ENCODE data around the gene GARIN1A.

The GARIN1A gene

DNA sequence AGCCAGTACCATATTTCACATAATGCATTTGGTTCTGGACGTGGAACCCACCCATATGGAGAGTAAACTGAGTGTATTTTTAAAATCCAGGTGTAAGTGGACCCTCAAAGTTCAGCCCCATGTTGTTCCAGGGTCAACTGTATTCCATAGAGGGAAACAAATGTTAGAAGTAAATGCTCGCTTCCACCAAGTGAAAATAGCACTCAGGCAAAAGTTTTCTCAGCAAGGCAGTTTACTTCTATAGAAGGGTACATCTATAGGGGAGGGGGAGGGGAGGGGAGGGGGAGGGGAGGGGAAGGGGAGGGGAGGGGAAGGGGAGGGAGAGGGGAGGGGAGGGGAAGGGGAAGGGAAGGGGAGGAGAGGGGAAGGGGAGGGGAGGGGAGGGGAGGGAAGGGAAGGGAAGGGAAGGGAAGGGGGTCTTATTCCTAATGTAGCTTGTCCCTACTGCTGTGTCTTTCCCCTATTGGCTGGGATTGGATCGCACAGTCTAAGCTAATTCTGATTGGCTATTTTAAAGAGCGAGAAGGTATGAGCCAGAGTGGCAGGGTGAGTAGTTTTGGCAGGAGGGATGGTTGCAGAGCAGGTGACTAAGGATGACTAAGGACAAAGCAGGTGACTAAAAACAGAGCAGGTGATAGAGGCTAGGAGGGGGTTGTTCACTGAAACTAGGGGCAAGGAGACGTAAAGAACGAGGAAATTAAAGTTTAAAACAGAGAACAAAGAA, 29.1 kb downstream of the GARIN1A start:
- TF ChIP-seq, protein P1, sequence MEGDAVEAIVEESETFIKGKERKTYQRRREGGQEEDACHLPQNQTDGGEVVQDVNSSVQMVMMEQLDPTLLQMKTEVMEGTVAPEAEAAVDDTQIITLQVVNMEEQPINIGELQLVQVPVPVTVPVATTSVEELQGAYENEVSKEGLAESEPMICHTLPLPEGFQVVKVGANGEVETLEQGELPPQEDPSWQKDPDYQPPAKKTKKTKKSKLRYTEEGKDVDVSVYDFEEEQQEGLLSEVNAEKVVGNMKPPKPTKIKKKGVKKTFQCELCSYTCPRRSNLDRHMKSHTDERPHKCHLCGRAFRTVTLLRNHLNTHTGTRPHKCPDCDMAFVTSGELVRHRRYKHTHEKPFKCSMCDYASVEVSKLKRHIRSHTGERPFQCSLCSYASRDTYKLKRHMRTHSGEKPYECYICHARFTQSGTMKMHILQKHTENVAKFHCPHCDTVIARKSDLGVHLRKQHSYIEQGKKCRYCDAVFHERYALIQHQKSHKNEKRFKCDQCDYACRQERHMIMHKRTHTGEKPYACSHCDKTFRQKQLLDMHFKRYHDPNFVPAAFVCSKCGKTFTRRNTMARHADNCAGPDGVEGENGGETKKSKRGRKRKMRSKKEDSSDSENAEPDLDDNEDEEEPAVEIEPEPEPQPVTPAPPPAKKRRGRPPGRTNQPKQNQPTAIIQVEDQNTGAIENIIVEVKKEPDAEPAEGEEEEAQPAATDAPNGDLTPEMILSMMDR (IDR thresholded peaks at IDR 0.05), result no peak
- DNase-seq (ENCODE audit: low spot score), result no peak
- Histone ChIP-seq H3K27ac (no peak overlapping the region), H3K4me3 (no peak overlapping the region)

DNA sequence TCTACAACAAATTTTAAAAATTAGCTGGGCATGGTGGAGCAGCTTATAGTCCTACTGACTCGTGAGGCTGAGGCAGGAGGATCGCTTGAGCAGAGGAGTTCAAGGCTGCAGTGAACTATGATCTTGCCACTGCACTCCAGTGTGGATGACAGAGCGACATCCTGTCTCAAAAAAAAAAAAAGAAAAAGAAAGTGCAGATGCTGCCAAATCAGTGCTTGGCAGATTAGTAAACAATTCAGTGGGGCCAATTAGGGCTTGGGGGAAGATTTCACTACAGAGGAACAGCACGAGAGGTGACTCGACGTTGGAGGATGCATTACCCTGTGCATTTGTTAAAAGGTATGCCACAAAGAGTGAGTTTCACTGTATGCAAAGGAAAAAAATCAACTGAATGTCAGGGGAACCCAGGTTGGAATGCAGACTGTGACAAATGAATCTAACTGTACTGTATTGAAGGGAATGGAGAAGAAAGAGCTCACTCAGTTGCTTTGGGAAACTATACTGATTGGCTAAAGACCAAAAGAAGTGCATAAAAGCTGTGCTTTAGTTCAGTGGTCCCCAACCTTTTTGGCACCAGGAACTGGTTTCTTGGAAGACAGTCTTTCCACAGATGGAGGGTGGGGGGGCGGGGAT, 31.6 kb downstream of the GARIN1A start:
- H3K4me3 ChIP-seq, result no peak overlapping the region
- TF ChIP-seq, protein P1 (IDR thresholded peaks at IDR 0.05), result no peak
- no peak overlapping the region for H3K27ac ChIP-seq
- DNase-seq (ENCODE audit: low spot score), result no peak

- TF ChIP-seq, protein P1 (IDR thresholded peaks at IDR 0.05), result no peak
- no peak for DNase-seq (ENCODE audit: low spot score)
- Histone ChIP-seq H3K27ac (no peak overlapping the region), H3K4me3 (no peak overlapping the region)
Measured at GRCh38 chr7:128705891-128706333, 33.8 kb downstream of the GARIN1A start.

- Histone ChIP-seq H3K27ac (no peak overlapping the region), H3K4me3 (no peak overlapping the region)
- no peak for DNase-seq (ENCODE audit: low spot score)
- TF ChIP-seq, protein P1 (IDR thresholded peaks at IDR 0.05), result no peak
Measured at GRCh38 chr7:128707752-128708151, 35.7 kb downstream of the GARIN1A start.

GRCh38 chr7:128708235-128708634, 36.1 kb downstream of the GARIN1A start:
- no peak for DNase-seq (ENCODE audit: low spot score)
- TF ChIP-seq, protein P1 (IDR thresholded peaks at IDR 0.05), result no peak

DNA sequence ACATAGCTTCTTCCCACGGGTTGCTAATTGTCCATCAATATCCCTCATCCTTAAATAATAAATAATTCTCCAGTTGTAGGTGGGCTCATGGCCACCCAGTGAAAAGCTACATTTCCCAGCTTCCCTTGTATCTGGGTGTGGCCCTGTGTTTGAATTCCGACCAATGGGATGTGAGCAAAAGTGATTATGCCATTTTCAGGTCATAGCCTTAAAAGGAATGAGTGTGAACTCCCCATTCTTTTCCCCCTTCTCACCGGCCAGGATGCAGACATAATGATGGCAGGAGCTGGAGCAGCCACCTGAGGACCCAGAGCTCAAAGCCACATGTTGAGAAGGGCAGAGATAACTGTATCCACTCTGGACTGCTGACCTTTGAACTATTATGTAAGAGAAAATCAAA, 36.7 kb downstream of the GARIN1A start:
- no peak for DNase-seq (ENCODE audit: low spot score)
- TF ChIP-seq, protein P1 (IDR thresholded peaks at IDR 0.05), result no peak
- Histone ChIP-seq H3K27ac (no peak overlapping the region), H3K4me3 (no peak overlapping the region)

More at GRCh38 chr7:128708235-128708634, 36.1 kb downstream of the GARIN1A start:
- no peak overlapping the region for H3K4me3 ChIP-seq
- H3K27ac ChIP-seq, result no peak overlapping the region

DNA sequence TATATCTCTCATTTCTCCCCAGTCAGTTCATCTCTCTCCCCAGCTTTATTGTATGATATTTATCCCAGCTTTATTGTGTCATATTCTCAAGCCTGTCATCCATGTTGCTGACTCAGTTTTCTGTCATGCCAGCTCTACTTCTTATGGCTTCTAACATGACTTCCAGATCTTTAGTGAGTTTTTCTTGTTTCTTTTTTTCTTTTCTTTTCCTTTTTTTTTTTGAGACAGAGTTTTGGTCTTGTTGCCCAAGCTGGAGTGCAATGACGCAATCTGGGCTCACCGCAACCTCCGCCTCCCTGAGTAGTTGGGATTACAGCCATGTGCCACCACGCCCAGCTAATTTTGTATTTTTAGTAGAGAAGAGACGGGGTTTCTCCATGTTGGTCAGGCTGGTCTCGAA, 38.4 kb downstream of the GARIN1A start:
- TF ChIP-seq, protein P1 (IDR thresholded peaks at IDR 0.05), result no peak
- no peak for DNase-seq (ENCODE audit: low spot score)

More for the DNA sequence above, 38.4 kb downstream of the GARIN1A start:
- H3K4me3 ChIP-seq, result no peak overlapping the region
- H3K27ac ChIP-seq, result no peak overlapping the region
